GM19239 (cell line): ENCODE results near the gene CUZD1.
"Not testable (repeated sequence)": the region's sequence is repeated elsewhere in the genome, so short reads cannot be mapped to it uniquely, and the experiment has no call there.

Experiments used
- DNase-seq: peaks from one replicate; pipeline ENCODE4 v3.0.0; 2011; ENCODE audit warnings: low spot score; ENCODE audit not compliant: insufficient read length
- FAIRE-seq: peaks from 2 replicates; lab custom pipeline; 2011; peaks lifted over from hg19 to GRCh38; lab: Jason Lieb, UNC

CUZD1 gene, protein sequence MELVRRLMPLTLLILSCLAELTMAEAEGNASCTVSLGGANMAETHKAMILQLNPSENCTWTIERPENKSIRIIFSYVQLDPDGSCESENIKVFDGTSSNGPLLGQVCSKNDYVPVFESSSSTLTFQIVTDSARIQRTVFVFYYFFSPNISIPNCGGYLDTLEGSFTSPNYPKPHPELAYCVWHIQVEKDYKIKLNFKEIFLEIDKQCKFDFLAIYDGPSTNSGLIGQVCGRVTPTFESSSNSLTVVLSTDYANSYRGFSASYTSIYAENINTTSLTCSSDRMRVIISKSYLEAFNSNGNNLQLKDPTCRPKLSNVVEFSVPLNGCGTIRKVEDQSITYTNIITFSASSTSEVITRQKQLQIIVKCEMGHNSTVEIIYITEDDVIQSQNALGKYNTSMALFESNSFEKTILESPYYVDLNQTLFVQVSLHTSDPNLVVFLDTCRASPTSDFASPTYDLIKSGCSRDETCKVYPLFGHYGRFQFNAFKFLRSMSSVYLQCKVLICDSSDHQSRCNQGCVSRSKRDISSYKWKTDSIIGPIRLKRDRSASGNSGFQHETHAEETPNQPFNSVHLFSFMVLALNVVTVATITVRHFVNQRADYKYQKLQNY

DNA sequence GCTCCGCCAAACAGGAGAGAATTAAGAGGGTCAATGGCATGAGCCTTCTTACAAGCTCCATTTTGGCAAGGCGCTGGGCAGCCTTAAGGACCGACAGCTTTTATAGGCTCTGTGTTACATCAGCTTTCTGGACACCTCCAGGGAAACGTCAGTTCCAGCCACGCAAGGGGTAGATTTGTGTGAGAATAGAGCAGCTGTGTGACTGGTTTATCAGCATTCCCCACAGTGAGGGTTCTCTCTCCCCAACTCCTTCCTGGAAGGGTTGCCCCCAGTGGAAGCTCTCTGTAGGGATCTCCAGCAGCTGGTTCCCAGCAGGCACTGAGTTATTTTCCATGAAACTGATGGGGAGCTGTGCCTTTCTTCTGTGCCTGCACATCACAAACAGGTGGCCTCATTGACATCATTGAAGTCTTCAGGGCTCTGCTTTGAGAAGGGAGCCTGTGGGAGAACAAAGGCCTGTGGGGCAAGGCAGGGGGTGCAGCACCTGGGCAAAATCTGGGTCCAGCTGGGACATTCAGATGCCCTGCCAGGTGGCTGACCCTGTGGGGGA lies at the start of gene CUZD1:
CUZD1 (minus strand) TSS at position 75 of the 550 bp plus-strand sequence; CDS start at position 61, 14 bp downstream.
- DNase-seq, result no peak
- no peak for FAIRE-seq

DNA sequence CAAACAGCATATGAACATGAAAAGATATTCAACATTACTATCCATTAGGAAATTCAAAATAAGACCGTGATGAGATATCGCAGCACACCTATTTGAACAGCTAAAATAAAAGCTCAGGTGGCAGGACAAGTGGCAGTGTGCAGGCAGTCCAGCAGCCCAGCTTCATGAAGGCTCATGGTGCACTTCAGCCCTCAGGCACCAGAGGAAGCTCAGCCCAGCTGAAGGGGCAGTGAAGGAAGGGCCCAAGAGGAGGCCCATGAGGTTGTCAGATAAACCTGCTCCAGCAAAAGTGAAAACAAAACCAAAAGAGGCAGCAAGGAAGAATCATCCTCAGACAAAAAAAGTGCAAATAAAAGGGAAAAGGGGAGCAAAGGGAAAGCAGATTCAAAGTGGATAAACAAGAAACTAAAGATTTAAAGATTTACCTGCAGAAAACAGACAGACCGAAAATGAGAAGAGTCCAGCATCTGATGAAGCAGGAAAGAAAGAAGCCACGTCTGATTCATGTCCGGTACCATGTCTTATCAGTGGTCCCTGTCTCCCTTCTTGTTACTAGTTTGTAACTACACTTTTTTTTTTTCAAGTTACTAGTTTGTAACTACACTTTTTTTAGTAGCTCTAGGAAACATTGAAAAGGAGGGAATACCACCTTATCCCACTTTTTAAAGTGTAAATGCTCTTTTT lies 48.7 kb upstream of the CUZD1 start:
- no peak for DNase-seq
- FAIRE-seq, result peak; percentile 60

DNA sequence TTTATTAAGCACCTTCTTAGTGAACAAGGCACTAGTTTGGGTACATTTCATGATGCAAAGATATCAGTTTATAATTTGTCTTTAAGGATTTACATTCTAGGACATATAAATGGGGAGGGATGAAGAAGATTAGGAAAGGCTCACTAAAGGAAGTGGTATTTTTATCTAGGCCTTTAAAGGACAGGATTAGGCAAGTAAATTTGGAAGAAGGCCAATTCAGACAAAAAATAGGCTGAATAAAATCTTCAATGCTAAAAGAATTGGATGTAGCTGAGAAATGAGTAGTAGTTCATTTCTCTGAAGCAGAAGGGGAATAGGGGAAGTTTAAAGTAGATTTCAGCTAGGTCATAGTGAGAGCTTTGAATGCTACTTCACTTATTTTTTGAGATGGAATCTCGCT lies 38.5 kb upstream of the CUZD1 start:
- FAIRE-seq (no peak), DNase-seq (no peak)

DNA sequence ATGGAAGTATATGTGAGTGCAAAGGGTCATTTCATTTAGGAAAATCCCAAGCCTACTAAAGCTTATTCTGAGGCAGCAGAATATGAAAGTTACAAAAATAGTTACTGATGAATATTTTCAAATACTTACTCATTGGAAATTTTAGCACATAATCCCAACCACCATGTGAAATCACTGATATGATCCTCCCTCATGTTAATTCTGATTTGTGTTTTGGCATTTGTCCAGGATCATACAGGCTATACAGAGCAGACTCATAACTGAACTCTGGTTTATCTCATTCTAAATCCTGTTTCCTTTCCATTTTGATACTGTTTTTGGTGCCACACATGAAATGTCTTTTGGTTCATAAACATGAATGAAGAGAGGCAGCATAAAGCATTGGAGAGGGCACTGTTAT lies 37.1 kb upstream of the CUZD1 start:
- no peak for FAIRE-seq

DNA sequence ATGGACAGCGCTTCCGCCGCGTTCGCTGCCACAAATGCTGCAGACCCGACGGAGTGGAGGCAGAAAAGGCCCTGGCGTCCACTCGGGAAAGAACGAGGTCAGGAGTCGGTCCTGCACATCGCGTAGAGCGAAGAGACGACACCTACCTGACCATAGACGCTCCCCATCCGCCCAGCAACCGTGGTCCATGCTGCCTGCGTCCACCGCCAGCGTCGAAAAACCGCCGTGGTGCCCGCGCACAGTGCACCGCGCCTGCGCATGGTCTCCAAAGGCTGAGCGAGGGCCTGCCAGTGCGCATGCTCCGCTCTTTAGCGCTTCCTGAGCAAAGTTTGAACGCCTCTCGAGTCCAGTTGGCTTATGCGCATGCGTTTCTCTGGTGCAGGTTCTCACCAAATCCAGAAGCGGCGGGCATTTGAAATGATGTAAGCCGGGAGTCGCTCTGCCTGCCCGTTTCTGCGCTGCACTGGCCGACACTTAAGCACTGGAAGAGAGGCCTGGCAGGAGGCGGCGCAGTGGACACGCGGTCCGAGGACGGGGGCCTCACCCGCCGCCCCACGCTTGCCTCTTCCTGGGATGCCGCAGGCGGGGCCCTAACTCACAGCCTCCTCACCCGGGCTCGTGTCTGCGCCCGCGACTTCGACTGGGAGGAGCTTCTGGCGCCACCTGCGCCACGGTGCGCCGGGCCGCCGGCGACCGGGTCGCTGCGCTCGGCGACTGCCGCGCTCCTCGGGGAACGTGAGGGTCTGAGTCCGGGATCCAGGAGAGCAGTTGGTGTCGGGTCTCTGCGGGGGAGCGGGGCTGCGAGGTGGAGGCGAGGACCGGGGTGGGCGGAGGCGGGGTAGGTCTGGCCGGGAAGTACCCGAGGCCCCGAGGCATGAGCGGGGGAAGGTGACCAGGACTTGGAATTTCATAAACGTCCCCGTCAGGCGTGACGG lies 33.9 kb upstream of the CUZD1 start, which contains the start of gene FAM24B:
FAM24B (minus strand) TSS at position 243 of the 935 bp plus-strand sequence. CDS start 29,066 bp downstream, outside the sequence.
- peak; percentile 97 for FAIRE-seq
- peak; percentile 75 for DNase-seq

More for the DNA sequence above, 37.1 kb upstream of the CUZD1 start:
- DNase-seq, result no peak

DNA sequence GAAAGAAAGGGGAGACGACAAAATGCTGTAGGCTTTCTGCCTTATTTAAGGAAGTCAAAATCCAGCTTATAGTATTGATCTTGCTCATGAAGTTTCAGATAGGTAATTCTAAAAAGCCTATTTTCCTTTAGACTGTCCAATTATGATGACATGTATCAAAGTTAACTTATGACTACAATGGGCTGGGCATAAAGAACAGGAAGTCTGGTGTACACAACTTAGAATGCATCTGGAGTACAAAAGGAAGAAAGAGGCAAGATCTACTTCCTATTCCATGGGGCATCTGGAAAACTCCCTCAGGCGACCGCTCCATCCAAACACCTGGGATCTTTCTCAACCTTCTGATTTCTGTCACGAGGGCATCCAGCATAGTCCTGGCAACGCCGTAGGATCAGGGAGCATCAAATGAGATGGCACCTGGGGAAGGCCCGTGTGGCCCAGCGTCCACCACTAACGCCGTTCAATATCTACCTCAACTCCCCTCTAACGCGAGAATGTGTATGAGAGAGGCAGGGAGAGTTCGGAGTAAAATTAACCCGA lies 33.2 kb upstream of the CUZD1 start:
- FAIRE-seq (no peak), DNase-seq (no peak)

DNA sequence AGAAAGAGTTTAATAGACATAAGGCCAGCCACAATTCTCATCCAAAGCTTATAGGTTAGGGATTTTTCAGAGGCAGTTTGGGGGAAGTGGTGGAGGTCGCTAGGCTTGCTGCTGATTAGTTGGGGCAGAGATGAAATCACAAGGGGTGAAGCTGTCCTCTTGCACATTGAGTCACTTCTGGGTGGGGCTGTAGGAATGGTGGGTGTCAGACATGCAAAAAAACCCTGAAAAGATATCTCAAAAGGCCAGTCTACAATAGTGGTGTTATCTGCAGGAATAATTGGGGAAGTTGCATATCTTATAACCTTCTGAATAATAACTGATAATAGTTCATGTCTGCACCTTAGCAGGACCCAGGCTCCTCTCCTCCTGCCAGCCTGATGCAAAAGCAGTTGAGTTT lies 31.6 kb upstream of the CUZD1 start:
- FAIRE-seq, result peak; percentile 18

DNA sequence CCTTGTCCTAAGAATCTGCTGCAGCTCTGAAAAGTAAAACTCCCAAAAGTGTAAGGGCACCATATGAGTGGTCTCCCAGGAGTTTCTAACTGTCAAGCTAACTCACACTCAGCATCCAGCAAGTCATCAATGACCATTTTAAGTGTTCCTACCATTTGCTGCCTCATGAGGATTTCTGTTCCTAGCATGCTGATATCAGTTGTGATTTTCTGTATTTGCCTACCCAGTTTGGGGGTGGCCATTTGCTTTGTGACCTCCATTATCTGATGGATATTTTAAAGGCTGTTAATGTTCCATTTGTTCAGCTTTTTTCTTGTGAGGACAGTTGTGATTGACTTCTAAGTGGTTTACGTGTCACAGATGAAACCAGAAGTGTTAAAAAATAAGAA lies 30.8 kb upstream of the CUZD1 start:
- no peak for DNase-seq
- no peak for FAIRE-seq

More for the DNA sequence above, 31.6 kb upstream of the CUZD1 start:
- DNase-seq, result no peak

DNA sequence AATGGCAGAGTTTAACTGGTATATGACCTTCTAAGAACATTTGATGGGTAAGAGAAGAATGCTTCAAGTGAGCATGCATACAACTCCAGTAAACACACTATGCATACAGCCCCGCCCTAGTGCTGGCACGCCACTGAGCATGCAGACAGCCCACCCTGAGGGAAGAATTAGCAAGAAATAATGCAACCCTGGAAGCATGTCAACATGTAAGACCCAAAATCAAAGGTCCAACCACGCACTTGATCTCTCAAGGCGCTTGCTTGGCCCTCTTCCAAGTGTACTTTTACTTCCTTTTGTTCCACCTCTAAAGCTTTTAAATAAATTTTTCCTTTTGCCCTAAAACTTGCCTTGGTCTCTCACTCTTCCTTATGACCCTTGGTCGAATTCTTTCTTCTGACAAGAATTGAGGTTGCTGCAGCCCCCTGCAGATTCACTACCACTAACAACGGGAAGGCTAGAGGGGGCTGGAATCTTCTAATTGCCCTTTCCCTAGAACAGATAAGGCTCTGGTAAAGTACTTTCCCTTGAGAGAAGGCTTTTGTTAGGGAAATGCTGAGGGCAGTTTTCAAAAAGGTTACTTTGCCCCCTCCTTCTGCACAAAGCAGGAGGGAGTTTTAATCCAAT lies 30.3 kb upstream of the CUZD1 start:
- DNase-seq (no peak), FAIRE-seq (no peak)

DNA sequence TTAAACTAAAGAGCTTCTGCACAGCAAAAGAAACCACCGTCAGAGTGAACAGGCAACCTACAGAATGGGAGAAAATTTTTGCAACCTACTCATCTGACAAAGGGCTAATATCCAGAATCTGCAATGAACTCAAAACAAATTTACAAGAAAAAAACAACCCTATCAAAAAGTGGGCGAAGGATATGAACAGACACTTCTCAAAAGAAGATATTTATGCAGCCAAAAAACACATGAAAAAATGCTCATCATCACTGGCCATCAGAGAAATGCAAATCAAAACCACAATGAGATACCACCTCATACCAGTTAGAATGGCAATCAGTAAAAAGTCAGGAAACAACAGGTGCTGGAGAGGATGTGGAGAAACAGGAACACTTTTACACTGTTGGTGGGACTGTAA lies 26.3 kb upstream of the CUZD1 start:
- not testable (repeated sequence) for FAIRE-seq, DNase-seq

DNA sequence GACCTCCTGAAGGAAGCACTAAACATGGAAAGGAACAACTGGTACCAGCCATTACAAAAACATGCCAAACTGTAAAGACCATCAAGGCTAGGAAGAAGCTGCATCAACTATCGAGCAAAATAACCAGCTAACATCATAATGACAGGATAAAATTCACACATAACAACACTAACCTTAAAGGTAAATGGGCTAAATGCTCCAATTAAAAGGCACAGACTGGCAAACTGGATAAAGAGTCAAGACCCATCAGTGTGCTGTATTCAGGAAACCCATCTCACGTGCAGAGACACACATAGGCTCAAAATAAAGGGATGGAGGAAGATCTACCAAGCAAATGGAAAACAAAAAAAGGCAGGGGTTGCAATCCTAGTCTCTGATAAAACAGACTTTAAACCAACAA lies 23.1 kb upstream of the CUZD1 start:
- not testable (repeated sequence) for DNase-seq, FAIRE-seq

DNA sequence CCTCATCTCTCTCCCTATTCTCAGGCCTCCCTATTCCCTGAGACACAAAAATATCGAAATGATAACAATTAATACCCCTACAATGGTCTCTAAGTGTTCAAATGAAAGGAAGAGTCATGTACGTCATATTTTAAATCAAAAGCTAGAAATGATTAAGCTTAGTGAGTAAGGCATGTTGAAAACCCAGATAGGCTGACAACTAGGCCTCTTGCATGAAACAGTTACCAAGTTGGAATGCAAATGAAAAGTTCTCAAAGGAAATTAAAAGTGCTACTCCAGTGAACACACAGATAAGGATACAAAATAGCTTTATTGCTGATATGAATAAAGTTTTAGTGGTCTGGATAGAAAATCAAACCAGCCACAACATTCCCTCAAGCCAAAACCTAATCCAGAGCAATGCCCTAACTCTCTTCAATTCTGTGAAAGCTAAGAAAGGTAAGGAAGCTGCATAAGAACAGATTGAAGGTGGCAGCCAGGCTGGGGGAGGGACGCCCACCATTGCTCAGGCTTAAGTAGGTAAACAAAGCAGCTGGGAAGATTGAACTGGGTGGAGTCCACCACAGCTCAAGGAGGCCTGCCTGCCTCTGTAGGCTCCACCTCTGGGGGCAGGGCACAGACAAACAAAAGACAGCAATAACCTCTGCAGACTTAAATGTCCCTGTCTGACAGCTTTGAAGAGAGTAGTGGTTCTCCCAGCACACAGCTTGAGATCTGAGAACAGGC lies 21.3 kb upstream of the CUZD1 start:
- not testable (repeated sequence) for DNase-seq, FAIRE-seq

DNA sequence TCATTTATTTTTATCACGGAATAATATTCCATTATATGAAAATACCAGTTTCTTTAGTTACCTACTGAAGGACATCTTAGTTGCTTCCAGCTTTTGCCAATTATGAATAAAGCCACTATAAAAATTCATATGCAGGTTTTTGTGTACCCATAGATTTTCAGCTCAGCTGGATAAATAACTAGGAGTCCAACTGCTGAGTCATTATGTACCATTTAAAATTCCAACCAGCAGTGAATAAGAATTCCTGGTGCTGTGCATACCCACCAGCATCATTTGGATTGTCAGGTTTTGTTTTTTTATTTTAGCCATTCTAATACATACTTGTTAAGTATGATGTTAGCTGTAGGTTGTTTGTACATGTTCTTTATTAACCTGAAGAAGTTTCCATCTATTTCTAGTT lies 19.2 kb upstream of the CUZD1 start:
- DNase-seq, result no peak
- no peak for FAIRE-seq

DNA sequence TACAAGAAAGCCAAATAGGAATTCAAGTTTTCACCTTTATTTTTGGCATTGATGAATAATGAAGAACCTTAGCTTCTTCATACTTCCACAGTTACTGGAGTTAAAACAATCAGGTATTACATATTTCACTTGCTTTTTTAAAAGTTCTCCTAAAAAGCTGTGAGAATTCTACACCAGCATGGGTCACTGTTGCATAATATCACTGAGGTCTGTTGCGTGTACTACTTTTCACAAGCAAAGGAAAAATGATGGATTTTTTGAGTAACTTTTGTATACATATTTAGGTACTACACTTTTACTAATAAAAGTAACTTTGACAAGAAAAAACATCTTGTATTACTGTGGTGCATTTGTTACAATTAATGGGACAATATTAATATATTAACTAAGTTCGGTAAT lies 18.5 kb upstream of the CUZD1 start:
- DNase-seq, result no peak
- no peak for FAIRE-seq

DNA sequence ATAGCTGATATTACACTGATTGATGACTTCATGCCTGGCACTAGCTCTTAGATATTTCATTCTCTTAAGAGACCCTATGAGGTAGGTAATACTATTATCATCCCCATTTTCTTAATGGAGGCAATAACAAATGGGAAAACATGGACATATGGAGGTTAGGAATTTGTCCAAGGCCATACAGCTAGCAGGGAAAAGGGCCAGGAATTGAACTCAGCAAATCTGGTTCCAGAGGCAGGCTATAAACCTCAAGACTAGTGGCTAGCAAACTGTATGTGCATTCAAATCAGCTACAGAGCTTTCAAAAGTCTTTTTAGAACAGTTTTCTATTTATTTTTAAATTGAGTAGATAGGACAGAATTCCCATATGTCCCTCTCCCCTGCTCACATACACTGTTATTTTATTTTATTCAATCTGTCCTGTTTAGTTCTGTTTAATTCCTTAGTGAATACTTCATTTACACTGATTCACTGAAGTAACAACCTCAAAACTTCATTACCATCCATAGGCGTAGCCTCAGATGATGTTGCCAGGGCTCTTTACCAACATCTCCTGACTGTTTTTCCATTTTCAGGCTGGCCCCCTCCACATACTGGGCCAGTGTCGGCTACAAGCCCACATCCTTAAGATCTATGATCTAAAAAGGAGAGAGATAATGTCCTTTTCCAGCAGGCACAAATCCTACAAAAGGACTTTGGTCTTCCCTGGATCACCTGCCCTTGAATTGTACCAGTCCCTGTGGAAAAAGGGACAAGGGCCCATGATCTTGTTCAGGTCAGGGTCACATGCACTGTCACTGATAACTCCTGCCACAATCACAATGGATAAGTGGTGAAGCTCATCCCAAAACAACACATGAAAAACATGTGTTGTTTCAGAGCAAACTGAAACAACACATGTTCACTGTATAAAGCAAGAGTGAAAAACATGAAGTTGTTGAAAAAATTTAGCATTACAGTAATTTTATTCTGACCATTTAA lies 17.8 kb upstream of the CUZD1 start:
- no peak for DNase-seq
- no peak for FAIRE-seq

DNA sequence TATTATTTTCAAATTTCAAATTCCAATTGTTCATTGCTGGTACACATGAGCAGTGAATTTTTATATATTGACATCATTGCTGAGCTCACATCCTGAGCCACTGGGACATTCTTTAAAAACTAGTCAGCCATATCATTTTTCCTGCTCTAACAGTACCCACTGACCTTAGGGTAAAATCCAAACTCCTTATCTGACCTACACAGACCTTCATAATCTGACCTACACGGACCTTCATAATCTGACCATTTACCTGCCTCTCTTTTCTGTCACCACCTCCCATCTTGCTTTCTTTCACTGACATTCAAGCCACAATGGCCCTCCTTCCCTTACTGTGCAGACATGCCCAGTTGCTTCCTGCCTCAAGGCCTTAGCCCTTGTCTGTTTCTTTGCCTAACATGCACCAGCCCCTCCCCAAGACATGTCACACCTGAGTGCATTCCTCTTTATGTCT lies 16.1 kb upstream of the CUZD1 start:
- FAIRE-seq, result no peak
- DNase-seq, result no peak

DNA sequence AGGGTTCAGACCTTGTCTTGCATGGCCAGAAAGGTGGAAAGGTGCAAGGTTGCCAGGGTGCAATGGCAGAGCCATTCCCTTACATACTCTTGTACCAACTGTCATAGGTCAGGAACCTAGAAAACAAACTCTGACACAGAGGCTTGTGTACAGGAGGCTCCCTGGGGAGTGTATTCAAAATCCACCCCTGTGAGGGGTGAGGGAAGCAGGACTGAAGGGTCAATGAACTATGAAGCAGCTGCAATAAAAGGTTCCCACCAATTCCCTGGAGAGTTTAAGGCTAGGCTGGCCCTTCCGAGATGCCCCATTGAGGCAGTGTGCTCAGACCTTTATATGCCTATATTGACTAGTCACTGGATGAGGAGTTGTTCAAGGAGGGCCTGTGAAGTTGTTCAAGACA lies 13.9 kb upstream of the CUZD1 start:
- no peak for DNase-seq
- no peak for FAIRE-seq
